ENCODE results near the gene NEUROD6.

- TF ChIP-seq POLR2AphosphoS5 (IDR thresholded peaks at IDR 0.05; ENCODE audit: insufficient read depth in 1 of 2, low read depth in 1 of 2) = no peak
- TF ChIP-seq CTCF (IDR thresholded peaks at IDR 0.05) = no peak
- TF ChIP-seq POLR2A (IDR thresholded peaks at IDR 0.05) = no peak
These were observed 24.8 kb downstream of the NEUROD6 start for GRCh38 chr7:31315758-31316157.

Data from vagina (tissue), 2 donors.